ENCODE measurements around the gene CTU2. TPM values are rescaled to one million over a fixed set of nuclear protein-coding genes. Genes with fewer than 3 reads are reported as not detected.

The CTU2 gene
- total RNA-seq, 4 donors from 2014 or later = 6.0 to 19.9 (median 10.7) TPM

DNA sequence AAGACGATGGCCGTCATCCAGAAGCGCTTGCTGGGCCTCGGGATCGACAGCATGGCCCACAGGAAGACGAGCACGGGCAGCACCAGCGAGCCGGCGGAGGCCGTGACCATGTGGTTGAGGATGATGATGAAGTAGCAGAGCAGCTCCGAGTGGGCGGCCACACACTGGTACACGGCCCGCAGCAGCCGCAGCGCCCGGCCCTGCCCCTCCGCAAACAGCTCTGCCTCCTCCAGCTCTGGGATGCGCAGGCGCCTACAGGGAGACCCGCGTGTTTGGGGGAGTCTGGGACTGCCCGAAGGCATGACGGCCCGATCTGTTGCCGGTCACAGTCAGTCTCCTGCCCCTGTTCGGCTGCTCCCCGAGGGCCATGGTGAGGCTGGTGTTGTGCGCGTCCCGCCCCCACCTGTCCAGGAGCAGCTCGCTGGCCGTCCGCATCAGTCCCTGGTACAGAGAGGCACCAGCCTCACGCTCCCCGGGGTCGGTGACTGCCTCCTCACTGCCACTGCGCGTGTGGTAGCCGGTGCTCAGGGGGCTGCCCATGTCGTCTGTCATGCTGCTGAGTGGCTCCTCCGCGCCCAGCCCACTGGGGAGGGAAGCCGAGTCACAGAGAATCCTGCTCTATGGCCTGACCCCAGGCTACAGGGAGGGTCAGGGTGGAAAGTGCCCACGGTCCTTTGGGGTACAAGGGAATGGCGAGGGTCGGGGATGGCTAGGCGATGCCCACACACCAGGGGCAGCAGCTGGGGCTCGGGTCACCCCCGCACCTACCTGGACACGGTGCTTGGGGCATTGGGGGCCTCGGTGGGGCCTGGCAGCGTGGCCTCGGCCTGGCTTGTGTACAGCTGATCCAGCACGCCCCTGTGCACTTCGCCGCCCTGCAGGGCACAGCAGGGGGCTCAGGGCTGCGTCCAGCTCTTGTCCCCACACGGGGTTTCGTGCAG is 15.8 kb downstream of the CTU2 start:
- no peak for ATAC-seq
- no peak overlapping the region for H3K27ac ChIP-seq
- H3K36me3 ChIP-seq = peaks cover 0 to 100% of the 10 kb centered on the region in 2 donors
- H3K9me3 ChIP-seq = no peaks in the 10 kb centered on the region
- TF ChIP-seq, protein P1, sequence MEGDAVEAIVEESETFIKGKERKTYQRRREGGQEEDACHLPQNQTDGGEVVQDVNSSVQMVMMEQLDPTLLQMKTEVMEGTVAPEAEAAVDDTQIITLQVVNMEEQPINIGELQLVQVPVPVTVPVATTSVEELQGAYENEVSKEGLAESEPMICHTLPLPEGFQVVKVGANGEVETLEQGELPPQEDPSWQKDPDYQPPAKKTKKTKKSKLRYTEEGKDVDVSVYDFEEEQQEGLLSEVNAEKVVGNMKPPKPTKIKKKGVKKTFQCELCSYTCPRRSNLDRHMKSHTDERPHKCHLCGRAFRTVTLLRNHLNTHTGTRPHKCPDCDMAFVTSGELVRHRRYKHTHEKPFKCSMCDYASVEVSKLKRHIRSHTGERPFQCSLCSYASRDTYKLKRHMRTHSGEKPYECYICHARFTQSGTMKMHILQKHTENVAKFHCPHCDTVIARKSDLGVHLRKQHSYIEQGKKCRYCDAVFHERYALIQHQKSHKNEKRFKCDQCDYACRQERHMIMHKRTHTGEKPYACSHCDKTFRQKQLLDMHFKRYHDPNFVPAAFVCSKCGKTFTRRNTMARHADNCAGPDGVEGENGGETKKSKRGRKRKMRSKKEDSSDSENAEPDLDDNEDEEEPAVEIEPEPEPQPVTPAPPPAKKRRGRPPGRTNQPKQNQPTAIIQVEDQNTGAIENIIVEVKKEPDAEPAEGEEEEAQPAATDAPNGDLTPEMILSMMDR (IDR thresholded peaks at IDR 0.05) = no peak
- TF ChIP-seq EP300 (IDR thresholded peaks at IDR 0.05) = no peak
- TF ChIP-seq POLR2A (IDR thresholded peaks at IDR 0.05) = no peak
- TF ChIP-seq POLR2AphosphoS5 (IDR thresholded peaks at IDR 0.05) = no peak
- WGBS, 2 donors (ENCODE audit: low coverage in 1 of 2) = no CpG with 5 or more reads among the region's 61 CpGs
- H3K4me1 ChIP-seq = peaks cover 0 to 17% (median 0%) of the 10 kb centered on the region in 3 donors
- H3K27me3 ChIP-seq = no peaks in the 10 kb centered on the region
- H3K4me3 ChIP-seq = no peak overlapping the region

DNA sequence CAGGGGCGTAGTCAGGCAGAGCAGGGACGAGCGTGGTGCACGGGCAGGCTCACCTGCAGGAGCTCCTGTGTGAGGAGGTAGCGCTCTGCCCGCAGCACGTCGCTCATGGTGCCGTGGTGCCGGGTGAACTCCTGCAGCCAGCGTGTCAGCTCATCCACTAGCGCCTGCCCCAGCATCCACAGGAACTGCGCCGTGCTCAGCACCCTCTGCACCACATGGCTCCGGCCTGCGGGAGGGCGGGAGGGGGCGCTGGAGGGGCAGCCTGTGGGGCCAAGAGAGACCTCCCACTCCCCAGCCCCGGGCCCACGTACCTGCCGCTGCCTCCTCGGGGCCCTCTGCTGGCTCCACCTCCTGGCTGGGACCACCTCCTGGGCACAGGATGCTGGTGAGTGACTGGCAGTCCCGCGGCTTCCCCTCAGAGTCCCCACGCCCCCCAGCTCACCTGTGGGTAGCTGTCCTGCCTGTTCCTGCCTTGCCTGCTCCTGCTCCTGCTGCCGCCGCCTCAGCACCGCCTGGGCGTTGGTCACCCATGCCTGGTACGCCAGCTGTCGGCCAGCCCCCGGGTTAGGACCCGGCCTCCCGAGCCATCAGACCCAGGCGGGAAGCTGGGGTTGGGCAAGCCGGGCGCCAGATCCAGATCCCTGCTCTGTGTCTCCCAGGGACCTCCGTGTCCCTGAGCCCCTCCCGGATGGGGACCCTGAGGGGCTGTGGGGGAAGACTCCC is 16.6 kb downstream of the CTU2 start:
- WGBS, 2 donors (ENCODE audit: low coverage in 1 of 2) = 93% methylated on average over 3 of the region's 39 CpGs; no CpG with 5 or more reads in 1 of the 2 donors

DNA sequence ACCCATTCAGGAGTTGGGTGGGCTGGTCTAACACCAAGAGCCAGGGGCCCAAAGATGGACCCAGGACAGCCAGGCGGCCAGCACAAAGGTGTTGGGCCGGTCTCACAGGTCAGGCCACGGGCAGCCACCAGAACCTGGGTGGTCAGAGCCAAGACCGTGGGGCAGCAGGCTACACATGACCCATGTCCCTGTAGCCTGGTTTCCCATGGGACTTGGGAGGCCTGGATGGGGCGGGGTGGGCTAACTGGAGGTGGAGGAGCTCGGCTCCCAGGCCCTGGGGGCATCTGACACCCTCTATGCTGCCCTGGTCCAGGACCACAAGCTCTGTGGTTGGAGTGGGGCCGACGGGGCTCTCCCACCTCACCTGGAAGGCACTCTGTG is 17.2 kb downstream of the CTU2 start:
- Histone ChIP-seq H3K9me3 (no peaks in the 10 kb centered on the region), H3K4me3 (no peak overlapping the region), H3K27me3 (no peaks in the 10 kb centered on the region), H3K27ac (no peak overlapping the region), H3K36me3 (peaks cover 0 to 98% of the 10 kb centered on the region in 2 donors), H3K4me1 (peaks cover 0 to 16% (median 0%) of the 10 kb centered on the region in 3 donors)
- no CpG with 5 or more reads among the region's 8 CpGs for WGBS, 2 donors (ENCODE audit: low coverage in 1 of 2)
- no peak for ATAC-seq
- no peak for TF ChIP-seq EP300 (IDR thresholded peaks at IDR 0.05)
- TF ChIP-seq POLR2AphosphoS5 (IDR thresholded peaks at IDR 0.05) = no peak
- TF ChIP-seq, protein P1 (IDR thresholded peaks at IDR 0.05) = no peak
- no peak for TF ChIP-seq POLR2A (IDR thresholded peaks at IDR 0.05)

More for the DNA sequence above, 16.6 kb downstream of the CTU2 start:
- Histone ChIP-seq H3K4me3 (no peak overlapping the region), H3K9me3 (no peaks in the 10 kb centered on the region), H3K27me3 (no peaks in the 10 kb centered on the region), H3K27ac (no peak overlapping the region), H3K36me3 (peaks cover 0 to 100% of the 10 kb centered on the region in 2 donors), H3K4me1 (peaks cover 0 to 17% (median 0%) of the 10 kb centered on the region in 3 donors)
- TF ChIP-seq, protein P1 (IDR thresholded peaks at IDR 0.05) = no peak
- TF ChIP-seq EP300 (IDR thresholded peaks at IDR 0.05) (no peak), POLR2AphosphoS5 (IDR thresholded peaks at IDR 0.05) (no peak), POLR2A (IDR thresholded peaks at IDR 0.05) (no peak)
- no peak for ATAC-seq

DNA sequence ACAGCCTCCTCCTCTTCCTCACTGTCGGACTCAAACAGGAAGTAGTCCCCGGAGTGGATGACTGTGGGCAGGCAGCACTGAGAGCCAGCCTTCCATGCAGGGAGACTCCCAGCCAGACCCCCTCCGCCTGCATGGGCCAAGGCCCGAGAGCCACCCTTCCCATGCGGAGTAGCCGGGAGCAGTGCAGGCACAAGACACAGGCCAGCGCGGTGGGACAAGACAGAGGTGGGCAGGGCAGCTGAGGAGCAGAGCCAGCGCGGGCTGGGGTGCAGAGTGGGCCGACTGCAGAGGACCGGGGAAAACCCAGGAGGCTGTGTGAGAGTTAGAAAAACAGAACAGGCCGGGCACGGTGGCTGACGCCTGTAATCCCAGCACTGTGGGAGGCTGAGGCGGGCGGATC is 17.6 kb downstream of the CTU2 start:
- H3K27me3 ChIP-seq = no peaks in the 10 kb centered on the region
- no peaks in the 10 kb centered on the region for H3K9me3 ChIP-seq
- ATAC-seq = no peak
- peaks cover 0 to 12% (median 0%) of the 10 kb centered on the region in 3 donors for H3K4me1 ChIP-seq
- H3K4me3 ChIP-seq = no peak overlapping the region
- TF ChIP-seq POLR2A (IDR thresholded peaks at IDR 0.05) (no peak), EP300 (IDR thresholded peaks at IDR 0.05) (no peak), POLR2AphosphoS5 (IDR thresholded peaks at IDR 0.05) (no peak)
- TF ChIP-seq, protein P1 (IDR thresholded peaks at IDR 0.05) = no peak
- WGBS, 2 donors (ENCODE audit: low coverage in 1 of 2) = 92% methylated on average over 11 to 12 of the region's 17 CpGs
- H3K36me3 ChIP-seq = peaks cover 0 to 94% of the 10 kb centered on the region in 2 donors
- H3K27ac ChIP-seq = no peak overlapping the region

Data from gastroesophageal sphincter (tissue), 4 donors.